ENCODE results near the gene TBX19.

Gene TBX19

DNA sequence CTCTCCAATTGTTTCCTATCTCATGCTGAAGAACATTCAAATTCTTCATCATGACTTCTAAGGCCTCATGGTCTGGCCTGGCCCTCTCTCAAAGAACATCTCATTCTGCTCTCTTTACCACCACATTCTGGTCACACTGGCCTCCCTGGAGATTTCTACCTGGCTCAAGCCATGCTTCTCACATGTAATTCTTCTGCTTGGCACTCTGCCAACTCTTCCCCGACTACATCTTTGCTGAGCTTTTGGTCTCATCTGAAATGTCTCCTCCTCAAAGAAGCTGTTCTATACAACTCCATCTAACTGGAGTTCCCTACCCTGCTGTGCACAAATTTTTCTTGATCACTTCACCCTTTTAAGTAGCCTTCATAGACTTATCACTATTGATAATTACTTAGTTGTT lies 1.4 kb upstream of the TBX19 start:
- Histone ChIP-seq H3K9me3 (ENCODE audit: control insufficient read depth in 2 of 2, low read length in 2 of 2) (peaks cover 0 to 2% of the 10 kb centered on the region in 2 donors), H3K27ac (ENCODE audit: low read length) (no peak overlapping the region), H3K27me3 (ENCODE audit: control insufficient read depth in 1 of 2, insufficient read depth in 2 of 2, low read length in 2 of 2) (no peaks in the 10 kb centered on the region), H3K36me3 (ENCODE audit: control insufficient read depth in 2 of 2, insufficient read depth in 2 of 2, low read length in 2 of 2) (no peaks in the 10 kb centered on the region), H3K4me3 (ENCODE audit: low read length in 2 of 2) (no peak overlapping the region), H3K9ac (ENCODE audit: low read length in 2 of 2) (no peak overlapping the region), H3K4me1 (ENCODE audit: control insufficient read depth, insufficient read depth, low read length) (no peaks in the 10 kb centered on the region)

DNA sequence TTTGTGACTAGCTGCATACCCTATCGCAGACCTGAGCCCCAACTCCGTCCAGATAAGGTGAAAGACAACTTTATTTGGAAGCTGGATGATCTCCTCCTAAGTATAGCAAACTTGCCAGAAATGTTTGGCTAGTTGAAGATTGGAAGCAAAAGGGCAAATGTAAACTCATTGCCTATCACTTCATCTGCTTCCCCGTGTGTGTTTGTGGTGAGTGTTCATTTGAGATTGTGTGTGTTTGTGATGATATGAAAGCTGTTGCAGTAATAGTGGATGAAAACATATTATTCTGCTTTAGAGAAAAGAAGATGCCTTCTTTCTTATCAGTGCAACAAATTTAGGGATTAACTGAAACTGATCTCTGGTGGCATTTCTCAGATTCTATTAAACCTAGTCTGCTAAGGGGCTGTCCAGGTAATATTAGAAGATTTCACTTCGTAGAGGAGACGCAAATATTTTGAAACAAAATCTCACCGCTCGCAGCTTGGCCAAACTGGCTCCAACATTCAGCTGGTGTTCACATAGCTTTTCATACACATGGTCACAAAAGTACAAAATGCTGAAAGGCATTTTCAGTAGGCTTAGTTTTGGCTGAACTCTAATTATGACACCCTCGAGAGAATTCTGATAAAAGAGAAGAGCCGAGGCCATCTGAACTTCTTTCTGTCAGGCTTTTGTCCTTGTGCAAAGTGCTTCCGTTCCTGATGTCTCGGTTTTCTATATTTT lies 1.1 kb downstream of the TBX19 start:
- Histone ChIP-seq H3K4me3 (ENCODE audit: low read length in 2 of 2) (no peak overlapping the region), H3K27ac (ENCODE audit: low read length) (no peak overlapping the region), H3K36me3 (ENCODE audit: control insufficient read depth in 2 of 2, insufficient read depth in 2 of 2, low read length in 2 of 2) (no peaks in the 10 kb centered on the region), H3K4me1 (ENCODE audit: control insufficient read depth, insufficient read depth, low read length) (no peaks in the 10 kb centered on the region), H3K9ac (ENCODE audit: low read length in 2 of 2) (no peak overlapping the region), H3K27me3 (ENCODE audit: control insufficient read depth in 1 of 2, insufficient read depth in 2 of 2, low read length in 2 of 2) (no peaks in the 10 kb centered on the region), H3K9me3 (ENCODE audit: control insufficient read depth in 2 of 2, low read length in 2 of 2) (peaks cover 0 to 2% of the 10 kb centered on the region in 2 donors)

DNA sequence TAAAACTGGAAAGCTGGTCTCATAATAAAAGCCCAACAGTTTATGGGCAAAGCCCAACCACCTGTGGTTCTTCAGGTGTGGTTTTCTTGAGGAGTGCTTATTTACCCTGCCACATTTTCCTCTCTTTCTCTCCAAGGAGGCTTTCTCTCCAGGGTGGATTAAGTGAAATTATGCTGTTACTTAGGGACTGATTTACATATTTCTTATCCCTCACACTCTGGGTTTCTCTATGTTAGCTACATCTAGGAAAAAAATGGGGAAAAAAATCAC lies 4.8 kb downstream of the TBX19 start:
- H3K9me3 ChIP-seq (ENCODE audit: control insufficient read depth in 2 of 2, low read length in 2 of 2), result no peaks in the 10 kb centered on the region
- H3K4me3 ChIP-seq (ENCODE audit: low read length in 2 of 2), result no peak overlapping the region
- no peaks in the 10 kb centered on the region for H3K27me3 ChIP-seq (ENCODE audit: control insufficient read depth in 1 of 2, insufficient read depth in 2 of 2, low read length in 2 of 2)
- H3K36me3 ChIP-seq (ENCODE audit: control insufficient read depth in 2 of 2, insufficient read depth in 2 of 2, low read length in 2 of 2), result no peaks in the 10 kb centered on the region
- no peaks in the 10 kb centered on the region for H3K4me1 ChIP-seq (ENCODE audit: control insufficient read depth, insufficient read depth, low read length)
- no peak overlapping the region for H3K27ac ChIP-seq (ENCODE audit: low read length)
- H3K9ac ChIP-seq (ENCODE audit: low read length in 2 of 2), result no peak overlapping the region

DNA sequence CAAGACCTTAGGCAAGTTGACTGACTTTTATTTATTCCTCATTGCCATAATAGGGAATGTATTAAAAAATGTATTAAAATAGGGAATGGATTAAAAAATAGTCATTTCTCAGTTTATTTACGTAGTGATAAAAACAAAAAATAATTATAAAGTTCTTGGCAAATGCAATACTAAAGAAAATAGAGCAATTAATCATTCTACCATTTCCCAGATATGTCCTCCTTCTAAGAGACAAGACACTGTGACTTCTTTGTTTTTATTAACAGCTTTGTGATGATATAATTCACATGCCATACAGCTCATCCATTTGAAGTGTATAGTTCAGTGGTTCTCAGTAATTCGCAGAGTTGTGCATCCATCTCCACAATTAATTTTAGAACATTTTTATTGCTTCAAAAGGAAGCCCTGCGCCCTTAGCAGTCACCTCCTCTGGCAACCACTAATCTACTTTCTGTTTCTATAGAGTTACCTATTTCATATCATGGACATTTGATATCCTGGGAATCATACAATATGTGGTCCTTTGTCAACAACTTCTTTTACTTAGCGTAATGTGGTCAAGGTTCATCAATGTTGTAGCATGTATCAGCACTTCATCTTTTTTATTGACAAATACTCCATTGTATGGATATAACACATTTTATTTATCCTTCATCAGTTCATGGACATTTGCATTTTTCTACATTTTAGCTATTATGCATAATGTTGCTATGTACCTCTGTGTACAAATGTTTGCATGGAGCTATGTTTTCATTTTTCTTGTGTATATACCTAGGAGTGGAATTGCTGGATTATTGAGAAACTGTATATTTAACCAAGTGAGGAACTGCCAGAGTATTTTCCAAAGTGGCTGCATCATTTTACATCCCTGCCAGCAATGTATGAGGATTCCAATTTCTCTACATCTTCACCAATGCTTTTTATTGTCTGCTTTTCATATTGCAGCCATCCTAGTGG lies 5.6 kb downstream of the TBX19 start:
- Histone ChIP-seq H3K4me3 (ENCODE audit: low read length in 2 of 2) (no peak overlapping the region), H3K9ac (ENCODE audit: low read length in 2 of 2) (no peak overlapping the region), H3K4me1 (ENCODE audit: control insufficient read depth, insufficient read depth, low read length) (no peaks in the 10 kb centered on the region), H3K9me3 (ENCODE audit: control insufficient read depth in 2 of 2, low read length in 2 of 2) (no peaks in the 10 kb centered on the region), H3K27me3 (ENCODE audit: control insufficient read depth in 1 of 2, insufficient read depth in 2 of 2, low read length in 2 of 2) (no peaks in the 10 kb centered on the region), H3K27ac (ENCODE audit: low read length) (no peak overlapping the region), H3K36me3 (ENCODE audit: control insufficient read depth in 2 of 2, insufficient read depth in 2 of 2, low read length in 2 of 2) (no peaks in the 10 kb centered on the region)

DNA sequence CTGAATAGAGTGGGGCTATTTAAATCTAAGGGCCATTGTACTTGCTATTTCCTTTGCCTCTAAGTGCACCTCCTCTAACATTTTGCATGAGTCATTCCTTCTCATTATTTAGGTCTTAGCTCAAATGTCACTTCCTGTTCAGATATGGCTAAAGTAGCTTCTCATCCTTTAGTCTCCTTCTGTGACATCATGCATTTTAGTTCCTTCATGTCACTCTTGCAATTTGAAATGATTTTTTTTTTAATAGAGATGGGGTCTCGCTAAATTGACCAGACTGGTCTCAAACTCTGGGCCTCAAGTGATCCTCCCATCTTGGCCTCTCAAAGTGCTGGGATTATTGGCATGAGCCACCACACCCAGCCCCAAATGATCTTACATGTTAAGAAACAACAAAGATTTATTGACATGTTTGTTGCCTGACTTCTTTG lies 6.6 kb downstream of the TBX19 start:
- Histone ChIP-seq H3K9ac (ENCODE audit: low read length in 2 of 2) (no peak overlapping the region), H3K36me3 (ENCODE audit: control insufficient read depth in 2 of 2, insufficient read depth in 2 of 2, low read length in 2 of 2) (no peaks in the 10 kb centered on the region), H3K4me3 (ENCODE audit: low read length in 2 of 2) (no peak overlapping the region), H3K27me3 (ENCODE audit: control insufficient read depth in 1 of 2, insufficient read depth in 2 of 2, low read length in 2 of 2) (no peaks in the 10 kb centered on the region), H3K27ac (ENCODE audit: low read length) (no peak overlapping the region), H3K9me3 (ENCODE audit: control insufficient read depth in 2 of 2, low read length in 2 of 2) (no peaks in the 10 kb centered on the region), H3K4me1 (ENCODE audit: control insufficient read depth, insufficient read depth, low read length) (no peaks in the 10 kb centered on the region)

DNA sequence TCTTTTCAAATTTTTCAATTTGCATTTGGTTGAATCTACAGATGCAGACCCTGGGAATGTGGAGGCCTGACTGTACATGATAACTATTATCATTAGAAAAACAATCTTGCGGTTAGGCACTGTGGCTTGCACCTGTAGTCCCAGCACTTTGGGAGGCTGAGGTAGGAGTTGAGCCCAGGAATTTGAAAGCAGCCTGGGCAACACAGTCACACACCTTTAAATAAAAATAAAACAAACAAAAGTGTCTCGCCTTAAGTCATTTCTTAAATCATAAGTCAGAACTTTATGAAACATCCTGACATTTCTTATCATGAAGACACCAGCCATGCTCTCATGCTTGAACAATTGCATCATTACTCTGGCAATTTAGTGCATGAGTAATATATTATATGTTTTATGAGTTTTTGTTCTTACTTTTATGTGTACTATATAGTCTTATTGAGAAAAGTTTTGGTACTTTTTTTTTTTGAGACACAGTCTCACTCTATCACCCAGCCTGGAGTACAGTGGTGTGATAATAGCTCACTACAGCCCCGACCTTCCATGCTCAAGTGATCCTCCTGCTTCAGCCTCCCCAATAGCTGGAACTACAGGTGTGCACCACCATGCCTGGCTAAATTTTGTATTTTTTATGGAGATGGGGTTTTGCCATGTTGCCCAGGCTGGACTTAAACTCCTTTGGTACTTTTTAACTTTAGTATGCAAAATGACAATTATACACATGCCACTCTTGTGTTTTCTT lies 7.8 kb downstream of the TBX19 start:
- no peak overlapping the region for H3K4me3 ChIP-seq (ENCODE audit: low read length in 2 of 2)
- no peaks in the 10 kb centered on the region for H3K36me3 ChIP-seq (ENCODE audit: control insufficient read depth in 2 of 2, insufficient read depth in 2 of 2, low read length in 2 of 2)
- peaks cover 2% of the 10 kb centered on the region for H3K4me1 ChIP-seq (ENCODE audit: control insufficient read depth, insufficient read depth, low read length)
- no peaks in the 10 kb centered on the region for H3K9me3 ChIP-seq (ENCODE audit: control insufficient read depth in 2 of 2, low read length in 2 of 2)
- no peaks in the 10 kb centered on the region for H3K27me3 ChIP-seq (ENCODE audit: control insufficient read depth in 1 of 2, insufficient read depth in 2 of 2, low read length in 2 of 2)
- no peak overlapping the region for H3K9ac ChIP-seq (ENCODE audit: low read length in 2 of 2)
- H3K27ac ChIP-seq (ENCODE audit: low read length), result no peak overlapping the region

DNA sequence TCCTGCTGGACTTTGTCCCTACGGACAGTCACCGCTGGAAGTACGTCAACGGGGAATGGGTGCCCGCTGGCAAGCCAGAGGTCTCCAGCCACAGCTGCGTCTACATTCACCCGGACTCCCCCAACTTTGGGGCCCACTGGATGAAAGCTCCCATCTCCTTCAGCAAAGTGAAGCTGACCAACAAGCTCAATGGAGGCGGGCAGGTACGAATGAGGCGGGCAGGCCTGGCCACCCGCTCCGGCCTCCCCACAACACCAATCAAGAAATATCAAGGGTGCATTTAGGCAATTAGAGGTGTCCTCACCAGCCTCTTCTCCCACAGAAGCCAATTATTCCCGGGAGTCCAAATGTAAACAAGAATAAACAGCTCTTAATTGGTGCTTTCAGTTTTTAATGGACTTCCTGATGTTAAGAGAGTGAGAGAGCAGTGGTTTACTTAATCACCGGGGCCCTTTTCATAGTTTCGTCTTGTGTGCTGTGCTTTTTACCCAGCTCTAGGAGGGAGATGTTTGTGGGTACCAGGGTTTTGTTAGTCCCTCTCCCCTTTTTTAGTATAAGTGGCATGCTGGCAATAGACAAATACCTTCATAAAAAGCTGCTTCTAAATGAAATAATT lies 10.7 kb downstream of the TBX19 start:
- H3K36me3 ChIP-seq (ENCODE audit: control insufficient read depth in 2 of 2, insufficient read depth in 2 of 2, low read length in 2 of 2), result no peaks in the 10 kb centered on the region
- H3K9ac ChIP-seq (ENCODE audit: low read length in 2 of 2), result no peak overlapping the region
- H3K27me3 ChIP-seq (ENCODE audit: control insufficient read depth in 1 of 2, insufficient read depth in 2 of 2, low read length in 2 of 2), result no peaks in the 10 kb centered on the region
- no peak overlapping the region for H3K4me3 ChIP-seq (ENCODE audit: low read length in 2 of 2)
- no peaks in the 10 kb centered on the region for H3K9me3 ChIP-seq (ENCODE audit: control insufficient read depth in 2 of 2, low read length in 2 of 2)
- H3K4me1 ChIP-seq (ENCODE audit: control insufficient read depth, insufficient read depth, low read length), result peaks cover 2% of the 10 kb centered on the region
- no peak overlapping the region for H3K27ac ChIP-seq (ENCODE audit: low read length)

DNA sequence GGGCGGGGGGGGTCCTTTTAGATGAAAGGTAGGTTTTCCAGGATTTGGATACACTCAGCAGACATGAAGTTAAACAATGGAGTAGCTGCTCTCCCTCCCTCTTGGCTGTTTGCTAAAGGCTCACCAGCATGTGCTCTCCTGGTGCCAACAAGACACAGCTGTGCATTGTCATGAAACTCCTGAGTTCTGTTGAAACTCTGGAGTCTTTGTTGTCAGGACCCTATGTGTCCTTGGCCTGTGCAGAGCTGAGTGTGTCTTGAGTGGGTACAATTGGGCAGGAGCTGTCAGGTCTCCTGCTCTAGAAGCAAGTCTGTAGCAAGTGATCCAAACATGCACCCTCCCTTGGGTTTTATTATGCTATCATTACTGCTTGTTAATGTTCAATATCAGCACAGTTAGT lies 12.7 kb downstream of the TBX19 start:
- Histone ChIP-seq H3K27me3 (ENCODE audit: control insufficient read depth in 1 of 2, insufficient read depth in 2 of 2, low read length in 2 of 2) (no peaks in the 10 kb centered on the region), H3K4me3 (ENCODE audit: low read length in 2 of 2) (no peak overlapping the region), H3K4me1 (ENCODE audit: control insufficient read depth, insufficient read depth, low read length) (peaks cover 2% of the 10 kb centered on the region), H3K36me3 (ENCODE audit: control insufficient read depth in 2 of 2, insufficient read depth in 2 of 2, low read length in 2 of 2) (no peaks in the 10 kb centered on the region), H3K9ac (ENCODE audit: low read length in 2 of 2) (no peak overlapping the region), H3K9me3 (ENCODE audit: control insufficient read depth in 2 of 2, low read length in 2 of 2) (no peaks in the 10 kb centered on the region), H3K27ac (ENCODE audit: low read length) (no peak overlapping the region)

DNA sequence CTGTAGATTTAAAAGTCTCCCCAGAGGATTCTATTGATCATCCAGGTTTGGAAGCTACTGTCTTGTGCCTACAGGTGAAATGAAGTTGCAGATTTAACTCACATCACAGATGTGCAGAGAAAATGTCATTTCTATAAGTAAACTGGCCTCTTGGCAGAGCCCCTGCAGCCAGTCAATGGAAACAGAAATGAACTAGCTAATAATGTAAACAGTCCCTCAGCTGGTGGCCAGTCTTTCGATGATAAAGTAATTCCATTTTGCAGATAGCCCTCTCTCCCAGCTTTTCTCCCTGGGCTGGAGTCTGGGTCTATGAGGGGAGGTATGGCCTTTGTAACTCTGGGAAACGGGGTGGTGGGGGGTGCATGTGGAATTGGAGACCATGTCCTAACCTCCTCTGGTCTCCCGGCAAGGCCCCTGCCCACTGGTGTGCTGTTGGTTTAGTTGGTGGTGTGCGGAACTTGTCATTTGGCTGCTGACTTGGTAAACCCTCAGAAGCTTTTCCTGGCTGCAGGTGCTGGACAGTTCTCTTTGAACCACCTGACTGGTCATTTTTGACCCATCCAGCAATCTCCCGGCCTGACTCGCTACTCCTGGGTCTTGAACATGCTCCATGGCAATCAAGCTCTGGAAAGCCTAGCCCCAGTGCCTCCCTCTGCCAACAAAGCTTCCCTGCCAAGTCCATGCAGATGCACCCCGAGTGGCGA lies 14.9 kb downstream of the TBX19 start:
- no peaks in the 10 kb centered on the region for H3K36me3 ChIP-seq (ENCODE audit: control insufficient read depth in 2 of 2, insufficient read depth in 2 of 2, low read length in 2 of 2)
- no peak overlapping the region for H3K27ac ChIP-seq (ENCODE audit: low read length)
- H3K4me3 ChIP-seq (ENCODE audit: low read length in 2 of 2), result no peak overlapping the region
- H3K9me3 ChIP-seq (ENCODE audit: control insufficient read depth in 2 of 2, low read length in 2 of 2), result no peaks in the 10 kb centered on the region
- H3K9ac ChIP-seq (ENCODE audit: low read length in 2 of 2), result no peak overlapping the region
- H3K4me1 ChIP-seq (ENCODE audit: control insufficient read depth, insufficient read depth, low read length), result peaks cover 2% of the 10 kb centered on the region
- no peaks in the 10 kb centered on the region for H3K27me3 ChIP-seq (ENCODE audit: control insufficient read depth in 1 of 2, insufficient read depth in 2 of 2, low read length in 2 of 2)
